22Rv1 (cell line): ENCODE measurements around the gene LPAR5.

ENCODE experiments used
- CTCF ChIP-seq: fragments of 450-650 bp; IDR thresholded peaks from 2 replicates; pipeline ENCODE4 v1.5.1; 2017; ENCODE audit warnings: mild to moderate bottlenecking
- ZFX ChIP-seq: fragments of 450-650 bp; IDR thresholded peaks from 2 replicates; pipeline ENCODE4 v1.6.1; 2017; ENCODE audit warnings: antibody characterized with exemption, borderline replicate concordance

GRCh38 chr12:6612652-6613014 lies 23.1 kb downstream of the LPAR5 start:
- TF ChIP-seq CTCF (no peak), ZFX (no peak)
